ENCODE data around the gene NCOR1. TPM values are rescaled to one million over a fixed set of nuclear protein-coding genes. Genes with fewer than 3 reads are reported as not detected.

Gene NCOR1
- total and polyA plus RNA-seq, 10 of the 15 experiments (the other 5 are each of a cell fraction or from before 2014, with no cell fraction given) = 34.5 to 135 (median 82.9) TPM

- ChIA-PET SMC1A (ENCODE audit: uncharacterized antibody, unreplicated experiment) (no interaction called here), RAD21 (ENCODE audit: unreplicated experiment) (no interaction called here), POLR2A (no interaction called here), CTCF (no interaction called here)
- H4K20me1 ChIP-seq (ENCODE audit: control insufficient read depth, insufficient read depth) = no peaks in the 10 kb centered on the region
- no peak overlapping the region for H3K27ac ChIP-seq (ENCODE audit: control insufficient read depth, insufficient read depth)
- intact Hi-C loops (cut with micrococcal nuclease; ENCODE audit: unreplicated experiment) (no loop called here), in situ Hi-C loops (cut with MboI) (no loop called here)
- no peak overlapping the region for H3K4me2 ChIP-seq (ENCODE audit: control insufficient read depth, insufficient read depth)
- TF ChIP-seq JUNB (IDR thresholded peaks at IDR 0.05) (no peak), SIX5 (IDR thresholded peaks at IDR 0.05; ENCODE audit: low read depth, low read length, severe bottlenecking) (no peak), RCOR1 (conservative IDR thresholded peaks at IDR 0.05; ENCODE audit: low read depth, low read length) (no peak), EP300 (IDR thresholded peaks at IDR 0.05; ENCODE audit: borderline replicate concordance in 1 of 2, control insufficient read depth in 1 of 2, low read depth in 2 of 2, low read length in 2 of 2) (no peak), RUNX3 (IDR thresholded peaks at IDR 0.05; ENCODE audit: low read length) (no peak), SUZ12 (IDR thresholded peaks at IDR 0.05; ENCODE audit: unreplicated experiment) (no peak), IKZF1 (conservative IDR thresholded peaks at IDR 0.05) (no peak), EGR1 (IDR thresholded peaks at IDR 0.05; ENCODE audit: borderline replicate concordance in 1 of 2, low read depth in 2 of 2, low read length in 2 of 2) (no peak), ESRRA (IDR thresholded peaks at IDR 0.05; ENCODE audit: low read length) (no peak), STAT1 (conservative IDR thresholded peaks at IDR 0.05) (no peak), HDAC6 (IDR thresholded peaks at IDR 0.05; ENCODE audit: unreplicated experiment) (no peak), CBX3 (IDR thresholded peaks at IDR 0.05; ENCODE audit: borderline replicate concordance, low read depth) (no peak), ZNF24 (IDR thresholded peaks at IDR 0.05) (no peak), ZNF274 (IDR thresholded peaks at IDR 0.05; ENCODE audit: insufficient read depth, insufficient read length) (no peak)
- TF ChIP-seq, protein P1, sequence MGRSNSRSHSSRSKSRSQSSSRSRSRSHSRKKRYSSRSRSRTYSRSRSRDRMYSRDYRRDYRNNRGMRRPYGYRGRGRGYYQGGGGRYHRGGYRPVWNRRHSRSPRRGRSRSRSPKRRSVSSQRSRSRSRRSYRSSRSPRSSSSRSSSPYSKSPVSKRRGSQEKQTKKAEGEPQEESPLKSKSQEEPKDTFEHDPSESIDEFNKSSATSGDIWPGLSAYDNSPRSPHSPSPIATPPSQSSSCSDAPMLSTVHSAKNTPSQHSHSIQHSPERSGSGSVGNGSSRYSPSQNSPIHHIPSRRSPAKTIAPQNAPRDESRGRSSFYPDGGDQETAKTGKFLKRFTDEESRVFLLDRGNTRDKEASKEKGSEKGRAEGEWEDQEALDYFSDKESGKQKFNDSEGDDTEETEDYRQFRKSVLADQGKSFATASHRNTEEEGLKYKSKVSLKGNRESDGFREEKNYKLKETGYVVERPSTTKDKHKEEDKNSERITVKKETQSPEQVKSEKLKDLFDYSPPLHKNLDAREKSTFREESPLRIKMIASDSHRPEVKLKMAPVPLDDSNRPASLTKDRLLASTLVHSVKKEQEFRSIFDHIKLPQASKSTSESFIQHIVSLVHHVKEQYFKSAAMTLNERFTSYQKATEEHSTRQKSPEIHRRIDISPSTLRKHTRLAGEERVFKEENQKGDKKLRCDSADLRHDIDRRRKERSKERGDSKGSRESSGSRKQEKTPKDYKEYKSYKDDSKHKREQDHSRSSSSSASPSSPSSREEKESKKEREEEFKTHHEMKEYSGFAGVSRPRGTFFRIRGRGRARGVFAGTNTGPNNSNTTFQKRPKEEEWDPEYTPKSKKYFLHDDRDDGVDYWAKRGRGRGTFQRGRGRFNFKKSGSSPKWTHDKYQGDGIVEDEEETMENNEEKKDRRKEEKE (IDR thresholded peaks at IDR 0.05) = no peak
- no TSS peak for BruUV-seq (replicated peaks)
- ATAC-seq (no peak), FAIRE-seq (no peak), DNase-seq (ENCODE audit: low read depth, low spot score) (no peak)
- peaks cover 5% of the 10 kb centered on the region for H3K79me2 ChIP-seq (ENCODE audit: control insufficient read depth, insufficient read depth, low read length)
- no peak overlapping the region for H2AFZ ChIP-seq (ENCODE audit: control insufficient read depth, low read depth, low read length)
- no peak overlapping the region for H3K4me3 ChIP-seq
- no peaks in the 10 kb centered on the region for H3K27me3 ChIP-seq (replicated peaks in 1 of 2; ENCODE audit: control insufficient read depth in 2 of 2, insufficient read depth in 2 of 2, low read length in 1 of 2)
- H3K4me1 ChIP-seq (ENCODE audit: control insufficient read depth, insufficient read depth, low read length) = no peaks in the 10 kb centered on the region
- 86% methylated on average over 7 of the region's 7 CpGs for WGBS (ENCODE audit: insufficient coverage, insufficient replicate concordance, low lambda C conversion rate, missing lambda C conversion rate)
- no peak overlapping the region for H3K9ac ChIP-seq (ENCODE audit: control insufficient read depth, insufficient read depth, low read length)
- peaks cover 0 to 15% of the 10 kb centered on the region in 2 experiments; a peak in 3 of 4 replicates for H3K36me3 ChIP-seq (ENCODE audit: control insufficient read depth in 2 of 2, insufficient read depth in 2 of 2, low read length in 1 of 2)
- no peaks in the 10 kb centered on the region; the same call in 2 of the 3 replicates for H3K9me3 ChIP-seq (replicated peaks; ENCODE audit: control insufficient read depth, insufficient read depth, low read length)
These were observed 43.7 kb downstream of the NCOR1 start for GRCh38 chr17:16171613-16172012.

Data from GM12878 (cell line).